GM18867 (cell line): ENCODE data around the gene ATG7.
"Not testable (repeated sequence)": the region's sequence is repeated elsewhere in the genome, so short reads cannot be mapped to it uniquely, and the experiment has no call there.

Source experiments
- ATAC-seq: cut with Tn5 transposase; IDR thresholded peaks from one replicate; pipeline ENCODE4 v1.9.1; 2021; ENCODE audit warnings: mild to moderate bottlenecking, moderate library complexity; ENCODE audit not compliant: unreplicated experiment

ATG7 gene

DNA sequence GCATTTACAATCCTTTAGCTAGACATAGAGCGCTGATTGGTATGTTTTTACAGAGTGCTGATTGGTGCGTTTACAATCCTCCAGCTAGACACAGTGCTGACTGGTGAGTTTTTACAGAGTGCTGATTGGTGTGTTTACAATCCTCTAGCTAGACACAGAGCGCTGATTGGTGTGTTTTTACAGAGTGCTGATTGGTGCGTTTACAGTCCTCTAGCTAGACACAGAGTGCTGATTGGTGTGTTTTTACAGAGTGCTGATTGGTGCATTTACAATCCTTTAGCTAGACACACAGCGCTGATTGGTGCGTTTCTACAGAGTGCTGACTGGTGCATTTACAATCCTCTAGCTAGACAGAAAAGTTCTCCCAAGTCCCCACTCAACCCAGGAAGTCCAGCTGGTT lies 76.7 kb downstream of the ATG7 start:
- ATAC-seq = not testable (repeated sequence)

DNA sequence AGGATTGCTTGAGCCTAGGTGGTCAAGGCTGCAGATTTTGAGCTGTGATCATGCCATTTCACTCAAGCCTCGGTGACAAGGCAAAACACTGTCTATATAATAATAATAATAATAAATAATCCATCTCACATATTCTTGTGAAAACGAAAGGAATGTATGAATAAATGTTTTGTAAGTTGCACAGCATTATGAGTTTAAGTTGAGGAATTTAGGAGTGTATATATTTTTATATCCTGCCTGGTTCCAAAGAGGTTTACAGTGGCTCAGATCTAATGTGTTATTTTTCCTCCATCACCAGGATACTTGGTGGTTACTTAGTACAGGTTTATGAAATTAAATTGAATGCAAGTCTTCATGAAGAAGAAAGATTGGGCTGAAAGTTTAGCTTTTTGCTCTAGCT lies 77.2 kb downstream of the ATG7 start:
- no peak for ATAC-seq

DNA sequence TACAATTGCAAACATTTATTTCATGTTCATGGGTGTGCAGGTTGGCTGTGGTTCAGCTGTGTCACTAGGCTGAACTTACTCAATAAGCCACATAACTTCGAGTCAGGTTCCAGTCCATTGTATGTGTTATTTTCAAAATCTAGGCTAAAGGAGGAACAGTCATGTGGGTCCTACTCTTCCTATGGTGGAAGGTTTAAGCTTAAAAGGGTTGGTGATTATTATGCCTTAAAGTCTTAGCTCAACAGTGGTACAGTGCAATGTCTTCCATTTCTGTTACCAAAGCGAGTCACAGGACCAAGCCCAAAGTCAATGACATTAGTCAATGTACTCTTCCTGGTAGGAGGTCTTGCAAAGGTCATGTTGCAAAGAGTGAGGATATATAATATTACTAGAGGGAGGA lies 78.2 kb downstream of the ATG7 start:
- no peak for ATAC-seq

DNA sequence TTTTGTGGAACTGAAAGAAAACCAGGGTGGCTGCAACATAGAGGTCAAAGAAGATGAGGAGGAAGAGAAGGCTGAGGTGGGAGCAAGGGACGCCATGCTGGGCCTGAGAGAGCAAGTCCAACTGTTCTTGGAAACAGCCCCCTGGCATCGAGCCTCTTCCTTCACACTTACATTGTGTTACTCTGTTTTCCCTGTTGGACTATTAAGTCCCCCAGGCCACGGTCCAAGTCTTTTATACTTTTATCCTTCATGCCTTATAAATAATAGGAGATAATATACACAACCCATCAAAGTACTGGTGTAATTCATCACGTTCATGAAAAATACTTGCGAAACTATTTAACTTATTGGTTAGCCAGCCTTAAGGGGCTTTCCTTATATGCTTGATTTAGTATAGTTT lies 79.3 kb downstream of the ATG7 start:
- ATAC-seq = no peak

GRCh38 chr3:11356269-11356668 lies 84.1 kb downstream of the ATG7 start:
- no peak for ATAC-seq

GRCh38 chr3:11362600-11362999 lies 90.4 kb downstream of the ATG7 start:
- ATAC-seq = no peak

DNA sequence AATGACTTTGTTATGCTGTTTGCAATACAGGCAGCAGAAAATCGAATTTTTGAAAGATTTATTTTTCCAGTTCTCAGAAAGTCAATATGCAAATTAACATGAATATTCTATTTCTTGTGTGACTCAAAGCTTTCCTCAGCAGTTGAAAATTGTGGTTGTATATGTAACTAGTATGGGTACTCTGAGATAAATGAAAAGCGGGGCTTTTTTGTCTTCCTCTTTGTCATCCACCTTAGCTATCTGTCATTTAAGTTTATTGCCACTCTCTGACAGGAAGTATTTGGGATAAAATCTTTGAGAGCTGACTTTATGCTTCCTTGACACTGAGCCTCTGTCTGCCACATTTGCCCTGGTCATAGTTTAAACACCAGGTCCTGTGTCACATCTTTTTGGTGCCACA lies 91.5 kb downstream of the ATG7 start:
- no peak for ATAC-seq

GRCh38 chr3:11364181-11364580 lies 92.0 kb downstream of the ATG7 start:
- ATAC-seq = no peak

DNA sequence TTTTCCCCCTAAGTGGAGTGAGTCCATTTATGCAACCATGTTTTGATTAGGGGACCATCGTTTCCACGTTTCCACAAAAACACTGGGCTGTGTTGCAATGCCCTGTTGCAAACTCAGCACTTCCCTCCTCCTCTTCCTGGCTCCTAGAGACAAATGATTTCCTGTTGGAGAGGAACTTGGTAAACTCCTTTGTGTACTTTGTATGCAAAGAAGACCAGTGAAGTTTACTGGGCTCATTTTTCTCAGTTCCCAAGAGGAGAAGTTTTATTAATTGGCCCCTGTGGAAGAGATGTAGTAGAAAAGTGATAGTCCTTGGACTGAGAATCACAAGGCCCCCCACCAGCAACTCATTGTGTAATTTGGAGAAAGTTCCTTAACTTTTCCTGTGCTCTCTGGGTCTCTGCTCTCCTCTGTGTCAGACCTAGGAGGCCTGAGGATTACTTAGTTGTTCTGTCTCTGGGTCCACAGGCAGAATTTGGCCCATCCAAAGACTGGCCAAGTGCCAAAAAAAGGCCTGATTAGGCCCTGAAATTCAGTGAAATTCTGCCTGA lies 95.0 kb downstream of the ATG7 start:
- no peak for ATAC-seq

- ATAC-seq = no peak
Measured at GRCh38 chr3:11370191-11370590, 98.0 kb downstream of the ATG7 start.

DNA sequence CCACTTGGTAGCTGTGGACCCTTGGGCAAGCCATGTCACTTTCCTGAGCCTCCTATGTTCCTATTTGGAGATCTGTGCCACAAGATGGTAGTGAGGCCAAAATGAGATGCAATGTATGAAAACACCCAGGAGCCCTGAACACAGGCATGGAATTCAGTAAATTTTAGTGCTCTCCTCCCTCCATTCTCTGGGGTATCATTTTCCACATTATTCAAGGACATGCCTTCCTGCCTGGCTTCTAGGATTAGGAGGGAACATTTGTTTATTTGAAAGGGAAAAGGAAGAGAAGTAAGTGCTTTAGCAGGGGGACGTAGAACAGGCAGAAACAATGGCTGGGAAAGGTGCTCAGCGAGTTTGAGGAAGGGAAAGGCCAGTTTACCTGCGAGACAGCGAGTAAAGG lies 98.8 kb downstream of the ATG7 start:
- ATAC-seq = no peak

DNA sequence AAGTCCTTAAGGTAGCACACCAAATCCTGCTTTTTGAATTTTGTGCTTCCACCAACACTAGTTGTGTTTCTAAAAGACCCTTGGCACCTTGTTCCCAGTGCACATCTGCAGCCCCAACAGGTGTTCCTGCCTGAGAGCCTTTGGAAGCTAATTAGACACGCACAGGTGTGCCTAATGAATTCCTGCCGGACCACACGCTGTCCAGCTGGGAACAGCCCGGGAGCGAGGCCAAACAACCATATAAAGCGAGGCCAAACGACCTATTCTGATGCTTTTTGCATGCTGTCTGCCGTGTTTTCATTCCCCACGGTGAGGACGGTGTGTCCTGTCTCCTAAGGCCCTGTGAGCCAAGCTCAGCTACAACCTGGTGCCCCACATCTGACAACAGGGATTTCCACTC lies 99.5 kb downstream of the ATG7 start:
- ATAC-seq = no peak

DNA sequence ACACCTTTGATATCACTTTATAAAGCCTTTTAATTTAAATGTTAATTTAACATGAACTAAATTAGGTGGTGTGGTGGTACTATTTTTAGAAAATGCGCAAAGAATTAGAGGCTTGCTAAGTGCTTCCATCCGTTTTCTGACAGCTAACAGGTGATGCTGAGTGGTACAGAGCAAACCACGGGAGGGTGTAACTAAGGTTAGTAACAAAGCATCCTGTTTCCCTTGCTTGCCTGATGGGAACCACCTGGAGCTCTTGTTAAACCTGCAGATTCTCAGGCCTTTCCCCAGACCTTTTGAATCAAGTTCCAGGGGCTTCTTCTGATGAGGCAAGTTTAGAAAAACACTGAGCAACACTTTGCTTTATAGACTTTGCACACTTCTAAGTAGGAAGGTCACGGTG lies 101.0 kb downstream of the ATG7 start:
- no peak for ATAC-seq

DNA sequence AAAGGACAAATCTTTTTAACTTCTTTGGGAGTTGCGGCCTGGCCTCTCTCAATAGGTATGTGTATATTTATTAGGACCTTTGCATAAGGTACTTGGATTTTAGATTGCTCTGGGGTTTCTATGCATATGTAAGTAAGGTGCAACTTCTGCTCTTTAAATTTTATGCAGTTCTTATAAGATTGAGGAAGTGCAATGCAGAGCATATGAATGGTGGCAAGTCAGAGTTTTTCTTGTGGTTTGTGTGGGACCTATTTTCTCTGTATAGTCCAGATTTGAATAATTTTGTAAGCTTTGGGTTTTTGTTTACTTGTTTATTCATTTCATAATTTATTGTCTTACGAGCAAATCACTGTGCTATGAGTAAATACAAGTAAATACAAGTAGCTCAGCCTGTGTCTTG lies 101.5 kb downstream of the ATG7 start:
- ATAC-seq = no peak

GRCh38 chr3:11375333-11376088 lies 103.3 kb downstream of the ATG7 start:
- no peak for ATAC-seq

GRCh38 chr3:11377719-11378118 lies 105.5 kb downstream of the ATG7 start:
- no peak for ATAC-seq

GRCh38 chr3:11379238-11379823 lies 107.1 kb downstream of the ATG7 start:
- no peak for ATAC-seq

GRCh38 chr3:11379824-11380701 lies 107.9 kb downstream of the ATG7 start:
- no peak for ATAC-seq

GRCh38 chr3:11381141-11381540 lies 108.9 kb downstream of the ATG7 start:
- ATAC-seq = no peak

- no peak for ATAC-seq
Measured at GRCh38 chr3:11381563-11381962, 109.4 kb downstream of the ATG7 start.

DNA sequence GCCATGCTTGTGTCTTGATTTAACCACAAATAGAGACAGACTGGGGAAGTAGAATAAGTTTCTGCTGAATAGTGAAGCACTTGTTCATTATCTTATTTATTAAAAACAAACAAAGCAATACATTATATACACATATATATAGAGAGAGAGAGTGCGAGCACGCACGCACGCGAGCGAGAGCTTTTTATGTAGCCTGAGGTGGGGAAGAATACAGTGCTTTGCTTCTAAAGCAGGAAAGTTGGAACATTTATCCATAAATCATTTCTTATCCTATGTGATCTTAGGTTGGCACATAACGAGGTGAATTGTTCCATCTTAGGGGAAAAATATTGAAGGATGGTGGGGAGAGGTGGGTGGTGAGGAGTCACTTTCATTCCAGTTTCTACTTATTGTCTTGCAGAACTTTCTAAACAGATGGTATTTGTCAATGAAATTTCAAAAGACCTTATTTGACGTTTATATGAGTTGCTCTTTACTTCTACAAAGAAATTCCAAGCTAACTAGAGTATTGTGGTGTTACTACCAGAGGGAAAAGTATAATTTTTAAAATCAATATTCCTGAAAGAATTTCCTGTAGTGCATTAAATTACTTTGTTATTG lies 110.0 kb downstream of the ATG7 start:
- ATAC-seq = no peak
